H7 (cell line): ENCODE measurements around the gene CCDC107. TPM values are rescaled to one million over a fixed set of nuclear protein-coding genes. Genes with fewer than 3 reads are reported as not detected.

ENCODE experiments used
- DNase-seq: peaks from one replicate; pipeline ENCODE4 v3.0.0; 2012
- H3K27me3 ChIP-seq: 2 replicates; pipeline ENCODE4 v1.6.0; 2011; ENCODE audit warnings: mild to moderate bottlenecking, low read length; ENCODE audit not compliant: control insufficient read depth, insufficient read depth
- H3K36me3 ChIP-seq: replicated peaks from 2 replicates; pipeline ENCODE4 v1.5.1; 2011; ENCODE audit warnings: low read length; ENCODE audit not compliant: control insufficient read depth, insufficient read depth
- H3K4me3 ChIP-seq: 2 replicates; pipeline ENCODE4 v1.5.1; 2011; ENCODE audit warnings: low read depth, mild to moderate bottlenecking, control low read depth, low read length, moderate library complexity; ENCODE audit not compliant: insufficient read depth
- total RNA-seq: library from RNA; depleted of rRNA; stranded (reverse); fragments of >200 nt; shearing (Covaris generic); gene quantifications from 2 replicates; pipeline ENCODE4 v1.2.3, GENCODE V29; 2014

CCDC107 gene
- total RNA-seq, 1 experiment from 2014 or later: 9.3 TPM

GRCh38 chr9:35690614-35691333 lies 32.7 kb downstream of the CCDC107 start:
- H3K27me3 ChIP-seq: no peaks in the 10 kb centered on the region
- H3K4me3 ChIP-seq: peak overlapping the region; percentile 92
- H3K36me3 ChIP-seq: peaks cover 11% of the 10 kb centered on the region
- peak; percentile 93 for DNase-seq

GRCh38 chr9:35691334-35691650 lies 33.2 kb downstream of the CCDC107 start:
- no peak for DNase-seq
- Histone ChIP-seq H3K4me3 (peak overlapping the region; percentile 92), H3K36me3 (peaks cover 10% of the 10 kb centered on the region), H3K27me3 (no peaks in the 10 kb centered on the region)

GRCh38 chr9:35691757-35692301 lies 33.7 kb downstream of the CCDC107 start:
- no peaks in the 10 kb centered on the region for H3K27me3 ChIP-seq
- peak; percentile 66 for DNase-seq
- peaks cover 9% of the 10 kb centered on the region for H3K36me3 ChIP-seq
- no peak overlapping the region for H3K4me3 ChIP-seq

GRCh38 chr9:35695943-35696401 lies 37.9 kb downstream of the CCDC107 start:
- Histone ChIP-seq H3K27me3 (no peaks in the 10 kb centered on the region), H3K36me3 (peaks cover 33% of the 10 kb centered on the region), H3K4me3 (no peak overlapping the region)
- no peak for DNase-seq

- peak; percentile 92 for DNase-seq
- Histone ChIP-seq H3K4me3 (no peak overlapping the region), H3K27me3 (no peaks in the 10 kb centered on the region), H3K36me3 (peaks cover 38% of the 10 kb centered on the region)
Measured at GRCh38 chr9:35696520-35697215, 38.6 kb downstream of the CCDC107 start.

DNA sequence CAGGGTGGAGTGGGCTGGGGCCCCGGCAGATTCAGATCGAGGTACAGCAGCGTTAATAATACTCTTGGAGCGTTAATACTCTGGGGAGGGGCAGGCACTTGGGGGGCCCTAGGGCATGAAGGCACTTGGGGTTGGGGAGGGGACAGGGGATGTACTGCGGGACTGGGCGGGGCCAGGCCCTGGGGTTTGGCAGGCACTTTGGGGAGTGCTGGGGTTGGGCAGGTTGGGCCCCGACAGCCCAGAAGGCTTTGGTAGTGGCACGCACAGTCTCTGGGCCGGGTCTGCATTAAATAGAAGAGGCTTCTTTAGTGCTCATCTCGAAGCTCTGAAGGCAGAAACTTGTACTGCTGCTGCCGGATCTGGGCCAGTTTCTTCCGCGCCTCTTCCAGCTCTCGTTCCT lies 39.4 kb downstream of the CCDC107 start:
- H3K27me3 ChIP-seq: no peaks in the 10 kb centered on the region
- H3K36me3 ChIP-seq: peaks cover 44% of the 10 kb centered on the region
- no peak overlapping the region for H3K4me3 ChIP-seq
- DNase-seq: no peak

GRCh38 chr9:35698231-35698630 lies 40.1 kb downstream of the CCDC107 start:
- no peak for DNase-seq
- peaks cover 49% of the 10 kb centered on the region for H3K36me3 ChIP-seq
- no peaks in the 10 kb centered on the region for H3K27me3 ChIP-seq
- no peak overlapping the region for H3K4me3 ChIP-seq

DNA sequence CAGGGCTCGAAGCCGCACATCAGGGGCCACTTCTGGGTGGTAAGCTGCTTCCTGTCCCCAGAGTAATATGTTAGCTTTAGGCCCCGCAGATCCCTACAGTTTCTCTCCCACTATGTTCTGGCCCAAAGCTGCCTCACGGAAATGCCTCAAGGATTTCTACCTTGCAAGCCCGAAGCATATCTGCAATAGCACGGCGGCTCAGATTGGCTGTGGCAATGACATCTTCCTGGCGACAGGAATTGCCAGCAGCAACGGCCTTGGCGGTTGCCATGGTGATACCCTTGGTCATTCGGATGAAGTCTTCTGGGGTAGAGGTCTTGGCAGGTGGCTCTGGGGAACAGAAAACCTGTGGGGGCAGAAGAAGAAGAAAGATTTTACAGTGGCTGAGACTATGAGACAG lies 41.9 kb downstream of the CCDC107 start:
- no peak overlapping the region for H3K4me3 ChIP-seq
- no peak for DNase-seq
- peaks cover 65% of the 10 kb centered on the region for H3K36me3 ChIP-seq
- H3K27me3 ChIP-seq: no peaks in the 10 kb centered on the region

- H3K36me3 ChIP-seq: peaks cover 74% of the 10 kb centered on the region
- no peak for DNase-seq
- no peak overlapping the region for H3K4me3 ChIP-seq
- no peaks in the 10 kb centered on the region for H3K27me3 ChIP-seq
Measured at GRCh38 chr9:35700942-35701341, 42.9 kb downstream of the CCDC107 start.

DNA sequence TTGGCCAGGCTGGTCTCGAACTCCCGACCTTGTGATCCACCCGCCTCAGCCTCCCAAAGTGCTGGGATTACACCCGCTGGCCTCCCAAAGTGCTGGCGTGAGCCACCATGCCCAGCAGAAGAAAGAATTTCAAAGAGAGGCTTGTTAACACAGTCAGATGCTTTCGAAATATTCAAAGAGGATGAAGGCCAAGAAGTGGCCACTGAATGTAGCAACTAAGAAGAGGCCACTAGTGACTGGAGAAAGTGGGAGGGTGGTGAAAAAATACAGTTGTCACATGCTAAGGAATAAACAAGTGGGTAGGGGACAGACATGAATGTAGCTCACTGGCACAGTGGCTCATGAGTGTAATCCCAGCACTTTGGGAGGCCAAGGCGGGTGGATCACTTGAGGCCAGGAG lies 44.6 kb downstream of the CCDC107 start:
- Histone ChIP-seq H3K4me3 (no peak overlapping the region), H3K36me3 (peaks cover 84% of the 10 kb centered on the region), H3K27me3 (no peaks in the 10 kb centered on the region)
- no peak for DNase-seq

GRCh38 chr9:35703906-35704672 lies 46.0 kb downstream of the CCDC107 start:
- Histone ChIP-seq H3K4me3 (no peak overlapping the region), H3K27me3 (no peaks in the 10 kb centered on the region), H3K36me3 (peaks cover 77% of the 10 kb centered on the region)
- no peak for DNase-seq

- no peaks in the 10 kb centered on the region for H3K27me3 ChIP-seq
- no peak for DNase-seq
- H3K4me3 ChIP-seq: no peak overlapping the region
- H3K36me3 ChIP-seq: peaks cover 71% of the 10 kb centered on the region
Measured at GRCh38 chr9:35705372-35705771, 47.3 kb downstream of the CCDC107 start.

- Histone ChIP-seq H3K36me3 (peaks cover 73% of the 10 kb centered on the region), H3K27me3 (no peaks in the 10 kb centered on the region), H3K4me3 (no peak overlapping the region)
- no peak for DNase-seq
Measured at GRCh38 chr9:35705836-35706430, 47.8 kb downstream of the CCDC107 start.

DNA sequence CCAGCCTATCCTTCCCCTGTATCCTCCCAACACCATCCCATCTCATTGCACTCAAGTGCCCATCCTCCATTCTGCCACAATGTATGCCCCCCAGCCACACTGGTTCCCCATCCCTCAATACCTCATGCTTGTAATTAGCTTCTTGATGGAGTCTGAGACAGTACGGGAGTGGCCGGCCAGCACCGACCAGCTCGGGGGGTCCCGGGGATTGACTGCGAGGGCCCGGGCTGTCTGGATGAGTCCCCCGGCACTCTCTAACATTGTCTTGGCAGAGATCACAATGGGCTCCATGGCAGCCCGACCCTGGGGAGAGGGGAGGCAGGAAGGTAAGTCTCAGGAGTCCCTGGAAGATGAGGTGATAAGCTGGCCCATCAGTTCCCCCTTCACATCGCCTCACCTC lies 48.9 kb downstream of the CCDC107 start:
- Histone ChIP-seq H3K4me3 (no peak overlapping the region), H3K27me3 (no peaks in the 10 kb centered on the region), H3K36me3 (peaks cover 75% of the 10 kb centered on the region)
- no peak for DNase-seq
